SK-N-SH (cell line): ENCODE measurements around the gene CYP2C19.

Experiments
- EP300 ChIP-seq, 2 experiments: IDR thresholded peaks; 2 replicates each; pipeline versions ENCODE4 v1.4.0 to v1.6.1; 2012; ENCODE audit warnings: borderline replicate concordance in 1 of 2, low read depth in 1 of 2, low read length in 1 of 2
- MAX ChIP-seq: IDR thresholded peaks from 2 replicates; pipeline ENCODE4 v1.4.0; 2012; ENCODE audit warnings: low read depth
- MXI1 ChIP-seq: IDR thresholded peaks from 2 replicates; pipeline ENCODE4 v1.6.1; 2012; ENCODE audit warnings: mild to moderate bottlenecking, low read depth, low read length, improper control_type of control experiment
- NRF1 ChIP-seq: IDR thresholded peaks from 2 replicates; pipeline ENCODE4 v1.6.1; 2012; ENCODE audit warnings: low read depth, mild to moderate bottlenecking, low read length
- POLR2AphosphoS5 ChIP-seq: IDR thresholded peaks from 2 replicates; pipeline ENCODE4 v1.6.1; 2012; ENCODE audit warnings: low read depth, low read length
- TCF12 ChIP-seq: IDR thresholded peaks from 2 replicates; pipeline ENCODE4 v1.4.0; 2012
- TEAD4 ChIP-seq: IDR thresholded peaks from 2 replicates; pipeline ENCODE4 v1.4.0; 2012; ENCODE audit warnings: mild to moderate bottlenecking, borderline replicate concordance; ENCODE audit not compliant: insufficient read depth
- TF ChIP-seq, protein P1 (sequence below): fragments of 150-350 bp; IDR thresholded peaks from 2 replicates; pipeline ENCODE4 v1.6.1; 2017; ENCODE audit warnings: antibody characterized with exemption, low read length, low read depth, borderline replicate concordance
- TF ChIP-seq, protein P2 (sequence below): fragments of 200-600 bp; sonication (generic); IDR thresholded peaks from 2 replicates; pipeline ENCODE4 v1.6.1; 2017; ENCODE audit warnings: antibody characterized with exemption, mild to moderate bottlenecking, moderate library complexity

DNA sequence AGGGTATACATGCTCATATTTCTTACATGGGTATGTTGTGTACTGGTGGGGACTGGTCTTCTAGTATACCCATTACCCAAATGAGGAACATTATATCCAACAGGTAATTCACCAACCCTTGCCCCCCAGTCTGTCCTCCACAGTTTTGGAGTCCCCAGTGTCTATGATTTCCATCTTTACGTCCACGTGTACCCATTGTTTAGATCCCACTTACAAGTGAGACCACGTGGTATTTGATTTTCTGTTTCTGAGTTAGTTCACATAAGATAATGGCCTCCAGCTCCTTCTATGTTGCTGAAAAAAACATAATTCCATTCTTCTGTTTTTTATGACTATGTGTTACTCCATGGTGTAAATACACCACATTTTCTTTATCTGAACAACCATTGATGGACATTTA, 126.6 kb downstream of the CYP2C19 start:
- no peak for TF ChIP-seq EP300 (IDR thresholded peaks at IDR 0.05; ENCODE audit: borderline replicate concordance in 1 of 2, low read depth in 1 of 2, low read length in 1 of 2)
- TF ChIP-seq POLR2AphosphoS5: no peak
- TF ChIP-seq, protein P1, sequence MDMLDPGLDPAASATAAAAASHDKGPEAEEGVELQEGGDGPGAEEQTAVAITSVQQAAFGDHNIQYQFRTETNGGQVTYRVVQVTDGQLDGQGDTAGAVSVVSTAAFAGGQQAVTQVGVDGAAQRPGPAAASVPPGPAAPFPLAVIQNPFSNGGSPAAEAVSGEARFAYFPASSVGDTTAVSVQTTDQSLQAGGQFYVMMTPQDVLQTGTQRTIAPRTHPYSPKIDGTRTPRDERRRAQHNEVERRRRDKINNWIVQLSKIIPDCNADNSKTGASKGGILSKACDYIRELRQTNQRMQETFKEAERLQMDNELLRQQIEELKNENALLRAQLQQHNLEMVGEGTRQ: no peak
- no peak for TF ChIP-seq MAX
- TF ChIP-seq, protein P2, sequence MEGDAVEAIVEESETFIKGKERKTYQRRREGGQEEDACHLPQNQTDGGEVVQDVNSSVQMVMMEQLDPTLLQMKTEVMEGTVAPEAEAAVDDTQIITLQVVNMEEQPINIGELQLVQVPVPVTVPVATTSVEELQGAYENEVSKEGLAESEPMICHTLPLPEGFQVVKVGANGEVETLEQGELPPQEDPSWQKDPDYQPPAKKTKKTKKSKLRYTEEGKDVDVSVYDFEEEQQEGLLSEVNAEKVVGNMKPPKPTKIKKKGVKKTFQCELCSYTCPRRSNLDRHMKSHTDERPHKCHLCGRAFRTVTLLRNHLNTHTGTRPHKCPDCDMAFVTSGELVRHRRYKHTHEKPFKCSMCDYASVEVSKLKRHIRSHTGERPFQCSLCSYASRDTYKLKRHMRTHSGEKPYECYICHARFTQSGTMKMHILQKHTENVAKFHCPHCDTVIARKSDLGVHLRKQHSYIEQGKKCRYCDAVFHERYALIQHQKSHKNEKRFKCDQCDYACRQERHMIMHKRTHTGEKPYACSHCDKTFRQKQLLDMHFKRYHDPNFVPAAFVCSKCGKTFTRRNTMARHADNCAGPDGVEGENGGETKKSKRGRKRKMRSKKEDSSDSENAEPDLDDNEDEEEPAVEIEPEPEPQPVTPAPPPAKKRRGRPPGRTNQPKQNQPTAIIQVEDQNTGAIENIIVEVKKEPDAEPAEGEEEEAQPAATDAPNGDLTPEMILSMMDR: no peak
- no peak for TF ChIP-seq MXI1
- no peak for TF ChIP-seq TCF12
- TF ChIP-seq NRF1: no peak
- no peak for TF ChIP-seq TEAD4
